NB4 (cell line): ENCODE measurements around the gene CAT.

Experiments
- CTCF ChIP-seq: IDR thresholded peaks from one replicate; pipeline ENCODE4 v1.5.1; 2012; ENCODE audit warnings: low read depth, low read length
- MAX ChIP-seq: IDR thresholded peaks from 2 replicates; pipeline ENCODE4 v1.6.1; 2011; ENCODE audit warnings: low read depth, low read length
- MYC ChIP-seq: IDR thresholded peaks from 2 replicates; pipeline ENCODE4 v1.6.1; 2011; ENCODE audit warnings: low read depth, low read length
- POLR2A ChIP-seq: IDR thresholded peaks from 2 replicates; pipeline ENCODE4 v1.6.1; 2011; ENCODE audit warnings: mild to moderate bottlenecking; ENCODE audit not compliant: insufficient read length; ENCODE audit errors: extremely low read depth

- no peak for TF ChIP-seq CTCF
- TF ChIP-seq POLR2A, result no peak
- TF ChIP-seq MAX, result no peak
- TF ChIP-seq MYC, result no peak
Measured at GRCh38 chr11:34458525-34458924, 19.8 kb downstream of the CAT start.
